PC-3 (cell line): ENCODE measurements around the gene ACP7. TPM values are rescaled to one million over a fixed set of nuclear protein-coding genes. Genes with fewer than 3 reads are reported as not detected.

Experiments used
- ATAC-seq: fragments of 200-7000 bp; cut with Tn5 transposase; 2 replicates; pipeline ENCODE4 v1.9.1; 2020; ENCODE audit warnings: mild to moderate bottlenecking, moderate library complexity
- BruUV-seq: library from RNA; stranded (reverse); fragments of 400-500 nt; replicated peaks from 2 replicates; lab custom pipeline; 2021; lab: Mats Ljungman, UMichigan
- CTCF ChIA-PET: fragments of 300-600 bp; sonication (Branson Sonifier 250); formaldehyde crosslinking; loops from one replicate; lab custom pipeline; 2022; ENCODE audit warnings: antibody characterized with exemption; lab: Charles Lee
- POLR2A ChIA-PET: fragments of 300-600 bp; sonication (Branson Sonifier 250); formaldehyde crosslinking; loops from one replicate; lab custom pipeline; 2022; ENCODE audit warnings: antibody characterized with exemption; ENCODE audit not compliant: unreplicated experiment; lab: Charles Lee
- DNase-seq: peaks from one replicate; pipeline ENCODE4 v3.0.0-alpha.2; 2015
- H2AFZ ChIP-seq: fragments of 300-600 bp; sonication (generic); 2 replicates; pipeline ENCODE4 v1.6.0; 2016; ENCODE audit warnings: antibody characterized with exemption, low read length
- H3F3A ChIP-seq: fragments of 300-600 bp; sonication (generic); one replicate; pipeline ENCODE4 v1.6.0; 2017; ENCODE audit warnings: antibody characterized with exemption, low read length, control low read depth, mild to moderate bottlenecking; ENCODE audit not compliant: unreplicated experiment
- H3K27ac ChIP-seq: fragments of 300-600 bp; sonication (generic); 2 replicates; pipeline ENCODE4 v1.5.1; 2016; ENCODE audit warnings: mild to moderate bottlenecking, low read length
- H3K27me3 ChIP-seq: fragments of 300-600 bp; sonication (generic); 2 replicates; pipeline ENCODE4 v1.6.1; 2016; ENCODE audit warnings: low read length, mixed read lengths
- H3K36me3 ChIP-seq: fragments of 300-600 bp; sonication (generic); 2 replicates; pipeline ENCODE4 v1.6.1; 2016; ENCODE audit warnings: low read depth, mixed run types, low read length, mixed read lengths
- H3K4me1 ChIP-seq: fragments of 300-600 bp; sonication (generic); 2 replicates; pipeline ENCODE4 v1.5.1; 2016; ENCODE audit warnings: low read length; ENCODE audit not compliant: insufficient read depth
- H3K4me2 ChIP-seq: fragments of 300-600 bp; sonication (generic); 2 replicates; pipeline ENCODE4 v1.6.0; 2016; ENCODE audit warnings: low read length
- H3K4me3 ChIP-seq: fragments of 300-600 bp; sonication (generic); 2 replicates; pipeline ENCODE4 v1.5.1; 2016; ENCODE audit warnings: mild to moderate bottlenecking, low read length, mixed read lengths
- H3K79me2 ChIP-seq: fragments of 300-600 bp; sonication (generic); 2 replicates; pipeline ENCODE4 v1.6.1; 2017; ENCODE audit warnings: low read length, mixed read lengths
- H3K9ac ChIP-seq: fragments of 300-600 bp; sonication (generic); 2 replicates; pipeline ENCODE4 v1.6.0; 2016; ENCODE audit warnings: mild to moderate bottlenecking, low read length
- H3K9me2 ChIP-seq: fragments of 300-600 bp; sonication (generic); replicated peaks from 2 replicates; pipeline ENCODE4 v1.6.1; 2016; ENCODE audit warnings: mixed run types, low read length, mixed read lengths
- H3K9me3 ChIP-seq: fragments of 300-600 bp; sonication (generic); 2 replicates; pipeline ENCODE4 v1.6.1; 2016; ENCODE audit warnings: low read length, mixed read lengths
- H4K20me1 ChIP-seq: fragments of 300-600 bp; sonication (generic); 2 replicates; pipeline ENCODE4 v1.6.1; 2016; ENCODE audit warnings: low read length, mixed read lengths
- CTCF ChIP-seq: fragments of 300-600 bp; sonication (generic); conservative IDR thresholded peaks from 2 replicates; pipeline ENCODE4 v1.5.1; 2017; ENCODE audit warnings: antibody characterized with exemption, low read depth, mild to moderate bottlenecking, low read length
- EZH2 ChIP-seq: fragments of 300-600 bp; sonication (generic); IDR thresholded peaks from one replicate; pipeline ENCODE4 v1.6.1; 2017; ENCODE audit warnings: antibody characterized with exemption, mild to moderate bottlenecking, low read length; ENCODE audit not compliant: unreplicated experiment
- EZH2phosphoT487 ChIP-seq: fragments of 300-600 bp; sonication (generic); IDR thresholded peaks from 2 replicates; pipeline ENCODE4 v1.6.1; 2018; ENCODE audit warnings: mild to moderate bottlenecking, antibody characterized with exemption, low read length, borderline replicate concordance
- intact Hi-C: fragments of 100-400 bp; cut with micrococcal nuclease; formaldehyde crosslinking; loops from 2 replicates; pipeline ENCODE4 v1.9.0; 2023
- total RNA-seq: library from RNA; depleted of rRNA; stranded (reverse); fragments of >200 nt; gene quantifications from 2 replicates; pipeline ENCODE4 v1.2.3, GENCODE V29; 2014

ACP7 gene
- total RNA-seq, 1 experiment from 2014 or later = 5.0 TPM

- BruUV-seq = TSS peak; percentile 23
- Histone ChIP-seq H2AFZ (peak overlapping the region; percentile 82), H3F3A (peaks cover under 1% of the 10 kb centered on the region), H4K20me1 (no peaks in the 10 kb centered on the region), H3K4me2 (peak overlapping the region; percentile 85), H3K27ac (no peak overlapping the region), H3K4me3 (peak overlapping the region; percentile 93), H3K27me3 (no peaks in the 10 kb centered on the region), H3K36me3 (no peaks in the 10 kb centered on the region), H3K9ac (peak overlapping the region; percentile 61), H3K9me2 (no peaks in the 10 kb centered on the region), H3K4me1 (peaks cover 11% of the 10 kb centered on the region), H3K79me2 (peaks cover 25% of the 10 kb centered on the region), H3K9me3 (no peaks in the 10 kb centered on the region)
- ATAC-seq (peak; percentile 16; the same call in 1 of the 2 replicates), DNase-seq (peak; percentile 14)
- intact Hi-C loops = no loop called here
- ChIA-PET CTCF (no interaction called here), POLR2A (interaction anchor here (0.6 kb wide), 1 partner anchor 10 kb away, joined by 4 read pairs; no protein-coding TSS in a partner anchor)
- TF ChIP-seq EZH2phosphoT487 (no peak), EZH2 (no peak), CTCF (no peak)
These were observed 538 bp downstream of the ACP7 start for GRCh38 chr19:39084732-39085080.

GRCh38 chr19:39085392-39085791 is 1.2 kb downstream of the ACP7 start:
- no TSS peak for BruUV-seq
- Histone ChIP-seq H3K4me2 (0 out of 2 replicates have a peak overlapping the region, but pooled peaks have one; percentile 85), H2AFZ (no peak overlapping the region), H3K79me2 (peaks cover 25% of the 10 kb centered on the region), H4K20me1 (no peaks in the 10 kb centered on the region), H3K4me1 (peaks cover 11% of the 10 kb centered on the region), H3F3A (no peaks in the 10 kb centered on the region), H3K9ac (no peak overlapping the region), H3K36me3 (no peaks in the 10 kb centered on the region), H3K9me3 (no peaks in the 10 kb centered on the region), H3K27me3 (no peaks in the 10 kb centered on the region), H3K4me3 (no peak overlapping the region), H3K9me2 (no peaks in the 10 kb centered on the region), H3K27ac (no peak overlapping the region)
- ATAC-seq (no peak), DNase-seq (no peak)
- intact Hi-C loops = no loop called here
- ChIA-PET POLR2A (no interaction called here), CTCF (no interaction called here)
- no peak for TF ChIP-seq EZH2
- no peak for TF ChIP-seq CTCF
- no peak for TF ChIP-seq EZH2phosphoT487

GRCh38 chr19:39086386-39086785 is 2.2 kb downstream of the ACP7 start:
- H3K79me2 ChIP-seq = peaks cover 21% of the 10 kb centered on the region
- H4K20me1 ChIP-seq = no peaks in the 10 kb centered on the region
- H3K4me1 ChIP-seq = peaks cover 11% of the 10 kb centered on the region
- ATAC-seq (no peak), DNase-seq (no peak)
- no peak overlapping the region for H3K27ac ChIP-seq
- no peaks in the 10 kb centered on the region for H3F3A ChIP-seq
- no peak overlapping the region for H3K9ac ChIP-seq
- no peaks in the 10 kb centered on the region for H3K36me3 ChIP-seq
- H3K4me2 ChIP-seq = no peak overlapping the region
- BruUV-seq = no TSS peak
- TF ChIP-seq CTCF = no peak
- no peak for TF ChIP-seq EZH2phosphoT487
- TF ChIP-seq EZH2 = no peak
- POLR2A ChIA-PET = no interaction called here
- no peak overlapping the region for H2AFZ ChIP-seq
- intact Hi-C loops = no loop called here
- CTCF ChIA-PET = no interaction called here
- H3K9me3 ChIP-seq = no peaks in the 10 kb centered on the region
- no peak overlapping the region for H3K4me3 ChIP-seq
- H3K27me3 ChIP-seq = no peaks in the 10 kb centered on the region
- no peaks in the 10 kb centered on the region for H3K9me2 ChIP-seq
